Large intestine (tissue), 12 donors: Measurements from ENCODE around the gene MFSD11. TPM values are rescaled to one million over a fixed set of nuclear protein-coding genes. Genes with fewer than 3 reads are reported as not detected.
A peak's percentile ranks its signal among the peaks of the same experiment; 100 is the strongest.

Experiments used
- DNase-seq, 2 donors: peaks; one replicate each; pipeline versions ENCODE4 v3.0.0 to v3.0.0-alpha.2; 2013
- H3K27ac ChIP-seq: one replicate; pipeline ENCODE4 v1.5.1; 2013; ENCODE audit warnings: low read length
- H3K27me3 ChIP-seq: 2 replicates; pipeline ENCODE4 v1.6.1; 2013; ENCODE audit warnings: low read length; ENCODE audit not compliant: control insufficient read depth, insufficient read depth
- H3K36me3 ChIP-seq: 2 replicates; pipeline ENCODE4 v1.6.1; 2013; ENCODE audit warnings: low read length; ENCODE audit not compliant: control insufficient read depth, insufficient read depth
- H3K4me1 ChIP-seq: one replicate; pipeline ENCODE4 v1.6.1; 2013; ENCODE audit warnings: low read length; ENCODE audit not compliant: control insufficient read depth, insufficient read depth
- H3K4me3 ChIP-seq: one replicate; pipeline ENCODE4 v1.5.1; 2013; ENCODE audit warnings: low read length
- H3K9me3 ChIP-seq: one replicate; pipeline ENCODE4 v1.6.1; 2013; ENCODE audit warnings: mild to moderate bottlenecking, low read depth, low read length, moderate library complexity; ENCODE audit not compliant: control insufficient read depth
- WGBS: methylation state at CpG from one replicate; pipeline ENCODE4 v1.1.5; 2013; ENCODE audit warnings: low lambda C conversion rate; ENCODE audit not compliant: insufficient coverage; 5-methylcytosine and 5-hydroxymethylcytosine counted together
- long read RNA-seq, 11 donors: transcript quantifications; one replicate each; lab custom pipeline, GENCODE V29; 2026
- polyA plus RNA-seq: library from polyadenylated mRNA; unstranded; fragments of 120-200 nt; gene quantifications from one replicate; pipeline ENCODE4 v1.2.1, GENCODE V29; 2013

Gene MFSD11
- polyA plus RNA-seq = 28.8 TPM
- long read RNA-seq, donor 1, partial matches to known transcripts = 0 of 4 reads
- long read RNA-seq, donor 1, other reads (novel, unspliced or antisense) = 0 of 4 reads
- long read RNA-seq, donor 2 = 0 reads
- long read RNA-seq, donor 3 = 0 reads
- long read RNA-seq, donor 4 = 0 reads
- long read RNA-seq, donor 5, partial matches to known transcripts = 0 of 1 reads
- long read RNA-seq, donor 5, other reads (novel, unspliced or antisense) = 0 of 1 reads
- long read RNA-seq, donor 6, partial matches to known transcripts = 0 of 2 reads
- long read RNA-seq, donor 6, other reads (novel, unspliced or antisense) = 0 of 2 reads
- long read RNA-seq, donor 7, partial matches to known transcripts = 0 of 2 reads
- long read RNA-seq, donor 7, other reads (novel, unspliced or antisense) = 0 of 2 reads
- long read RNA-seq, donor 8, partial matches to known transcripts = 0 of 5 reads
- long read RNA-seq, donor 8, other reads (novel, unspliced or antisense) = 0 of 5 reads
- long read RNA-seq, donor 9, partial matches to known transcripts = 0 of 5 reads
- long read RNA-seq, donor 9, other reads (novel, unspliced or antisense) = 0 of 5 reads
- long read RNA-seq, donor 10, partial matches to known transcripts = 0 of 1 reads
- long read RNA-seq, donor 10, other reads (novel, unspliced or antisense) = 0 of 1 reads
- long read RNA-seq, donor 11, partial matches to known transcripts = 8 of 11 reads
- long read RNA-seq, donor 11, other reads (novel, unspliced or antisense) = 0 of 11 reads

DNA sequence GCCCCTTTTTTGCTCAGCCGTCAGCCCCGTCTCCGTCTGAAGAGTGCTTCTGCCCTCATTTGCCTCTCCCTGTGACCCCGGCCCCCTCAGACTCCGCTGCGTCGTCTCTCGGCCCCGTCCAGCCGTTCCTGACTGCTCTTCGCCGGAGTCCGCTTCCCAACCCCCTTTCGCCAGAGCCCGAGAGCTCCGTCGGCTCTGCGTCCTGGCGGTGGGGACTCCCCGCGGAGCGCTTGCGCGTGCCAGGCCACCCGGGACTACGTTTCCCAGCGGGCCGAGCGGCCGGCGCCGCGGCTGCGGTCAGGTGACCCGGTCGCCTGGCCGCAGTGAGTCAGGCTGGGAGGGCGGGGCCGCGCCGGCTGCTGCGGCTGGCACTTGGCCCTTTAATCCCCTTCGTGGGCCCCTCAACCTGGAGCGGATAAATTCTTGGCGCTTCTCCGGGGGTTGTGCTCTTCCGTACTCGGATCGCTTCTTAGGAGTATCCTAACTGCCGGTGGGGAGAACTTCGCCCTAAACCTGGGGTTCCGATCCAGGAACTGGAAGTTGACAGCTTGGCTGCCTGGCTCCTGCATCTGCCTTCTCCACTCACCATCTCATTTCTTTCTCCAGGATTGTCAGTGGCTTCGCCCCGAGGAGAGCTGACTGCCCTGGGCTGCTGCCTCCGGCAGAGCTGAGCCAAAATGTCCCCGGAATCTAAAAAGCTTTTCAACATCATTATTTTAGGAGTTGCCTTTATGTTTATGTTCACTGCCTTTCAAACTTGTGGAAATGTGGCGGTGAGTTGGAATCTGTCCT lies at the start of gene MFSD11:
TSS of gene MFSD11 (plus strand) at position 444 of the 792 bp plus-strand sequence. CDS start at position 678, 234 bp downstream.
- Histone ChIP-seq H3K4me1 (peaks cover 15% of the 10 kb centered on the region), H3K36me3 (peaks cover 37% of the 10 kb centered on the region), H3K9me3 (no peaks in the 10 kb centered on the region), H3K27me3 (no peaks in the 10 kb centered on the region), H3K27ac (peak within 1 kb of the TSS; percentile 98), H3K4me3 (peak within 1 kb of the TSS; percentile 98)
- peak; percentile 97 to 98 for DNase-seq
- WGBS = 0% methylated on average over 1 of the region's 57 CpGs

DNA sequence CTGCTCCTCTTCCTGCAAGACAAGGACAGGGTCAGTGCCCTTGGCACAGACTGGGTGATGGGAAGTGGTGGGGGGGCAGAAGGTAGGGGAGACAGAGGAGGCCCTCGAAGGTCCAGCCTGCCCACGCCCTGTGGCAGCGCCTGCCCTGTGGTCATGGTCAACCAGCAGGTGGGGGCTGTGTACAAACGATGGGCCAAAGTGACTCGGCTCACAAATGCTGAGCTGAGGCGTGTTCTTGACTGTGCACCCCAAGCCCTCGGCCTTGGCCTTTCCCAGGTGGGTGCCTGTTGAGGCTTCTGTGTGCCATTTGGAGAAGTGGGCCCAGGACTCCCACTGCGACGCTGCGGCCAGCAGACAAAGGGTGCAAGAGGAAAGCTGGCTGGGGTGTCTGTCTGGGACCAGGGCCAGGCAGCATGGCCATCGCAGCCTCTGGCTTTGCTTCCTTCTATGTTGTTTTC lies 49.7 kb upstream of the MFSD11 start:
- H3K4me1 ChIP-seq = peaks cover 24% of the 10 kb centered on the region
- no peak overlapping the region for H3K4me3 ChIP-seq
- WGBS = no CpG with 5 or more reads among the region's 11 CpGs
- DNase-seq = no peak
- peak overlapping the region; percentile 55 for H3K27ac ChIP-seq
- no peaks in the 10 kb centered on the region for H3K9me3 ChIP-seq
- peaks cover 4% of the 10 kb centered on the region for H3K36me3 ChIP-seq
- no peaks in the 10 kb centered on the region for H3K27me3 ChIP-seq

DNA sequence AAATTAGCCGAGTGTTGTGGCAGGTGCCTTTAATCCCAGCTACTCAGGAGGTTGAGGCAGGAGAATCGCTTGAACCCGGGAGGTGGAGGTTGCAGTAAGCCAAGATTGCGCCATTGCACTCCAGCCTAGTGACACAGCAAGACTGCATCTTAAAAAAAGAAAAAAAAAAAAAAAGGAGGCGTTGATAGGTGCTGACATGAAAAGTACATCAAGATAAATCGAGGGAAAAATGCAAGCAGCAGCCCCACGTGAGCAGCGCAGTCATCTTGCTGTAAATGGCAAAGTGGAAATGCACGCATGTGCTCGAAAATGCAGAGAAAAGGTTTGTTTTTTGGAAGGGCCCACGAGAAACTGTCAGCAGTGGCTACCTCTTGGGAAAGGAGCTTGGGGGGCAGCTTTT lies 48.1 kb upstream of the MFSD11 start:
- WGBS = 100% methylated on average over 2 of the region's 11 CpGs
- Histone ChIP-seq H3K27me3 (no peaks in the 10 kb centered on the region), H3K27ac (no peak overlapping the region), H3K4me1 (peaks cover 24% of the 10 kb centered on the region), H3K4me3 (no peak overlapping the region), H3K9me3 (no peaks in the 10 kb centered on the region), H3K36me3 (no peaks in the 10 kb centered on the region)
- DNase-seq = no peak

DNA sequence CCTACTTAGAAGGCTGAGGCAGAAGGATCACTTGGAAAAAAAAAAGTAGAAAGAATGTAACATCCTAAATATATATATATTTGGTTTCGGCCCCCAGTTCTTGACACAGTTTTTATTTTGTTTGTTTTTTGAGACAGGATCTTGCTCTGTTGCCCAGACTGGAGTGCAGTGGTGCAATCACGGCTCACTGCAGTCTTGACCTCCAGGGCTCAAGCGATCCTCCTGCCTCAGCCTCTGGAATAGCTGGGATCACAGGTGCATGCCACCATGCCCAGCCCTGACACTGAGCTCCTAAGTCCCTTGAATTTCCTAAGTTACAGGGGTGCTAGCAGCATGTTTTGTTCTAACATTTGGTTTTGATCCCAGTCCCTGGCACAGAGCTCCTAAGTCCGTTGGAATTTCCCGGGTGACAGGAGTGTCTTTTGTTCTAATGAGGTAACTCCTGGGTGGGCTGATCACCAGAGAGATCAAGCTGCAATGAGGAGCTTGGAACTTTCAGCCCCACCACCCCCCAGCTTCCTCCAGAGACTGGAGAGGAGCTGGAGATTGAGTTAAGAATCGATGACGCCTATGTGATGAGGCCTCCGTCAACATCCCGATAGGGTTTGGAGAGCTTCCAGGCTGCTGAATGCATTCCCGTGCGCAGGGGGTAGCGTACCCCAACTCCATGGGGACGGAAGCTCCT lies 47.2 kb upstream of the MFSD11 start:
- DNase-seq = no peak
- Histone ChIP-seq H3K4me3 (no peak overlapping the region), H3K27me3 (no peaks in the 10 kb centered on the region), H3K27ac (no peak overlapping the region), H3K9me3 (no peaks in the 10 kb centered on the region), H3K4me1 (peaks cover 24% of the 10 kb centered on the region), H3K36me3 (no peaks in the 10 kb centered on the region)
- no CpG with 5 or more reads among the region's 13 CpGs for WGBS

- H3K4me1 ChIP-seq = peaks cover 19% of the 10 kb centered on the region
- no peaks in the 10 kb centered on the region for H3K27me3 ChIP-seq
- no peak overlapping the region for H3K4me3 ChIP-seq
- no peaks in the 10 kb centered on the region for H3K9me3 ChIP-seq
- no peaks in the 10 kb centered on the region for H3K36me3 ChIP-seq
- WGBS = no CpG with 5 or more reads among the region's 14 CpGs
- DNase-seq = no peak
- no peak overlapping the region for H3K27ac ChIP-seq
Observed at GRCh38 chr17:76691379-76692191, 46.3 kb upstream of the MFSD11 start.

GRCh38 chr17:76695059-76695831 lies 42.7 kb upstream of the MFSD11 start:
- no peak for DNase-seq
- no peaks in the 10 kb centered on the region for H3K36me3 ChIP-seq
- no peaks in the 10 kb centered on the region for H3K27me3 ChIP-seq
- H3K27ac ChIP-seq = no peak overlapping the region
- no peak overlapping the region for H3K4me3 ChIP-seq
- peaks cover 16% of the 10 kb centered on the region for H3K4me1 ChIP-seq
- WGBS = 80% methylated on average over 1 of the region's 16 CpGs
- H3K9me3 ChIP-seq = no peaks in the 10 kb centered on the region

DNA sequence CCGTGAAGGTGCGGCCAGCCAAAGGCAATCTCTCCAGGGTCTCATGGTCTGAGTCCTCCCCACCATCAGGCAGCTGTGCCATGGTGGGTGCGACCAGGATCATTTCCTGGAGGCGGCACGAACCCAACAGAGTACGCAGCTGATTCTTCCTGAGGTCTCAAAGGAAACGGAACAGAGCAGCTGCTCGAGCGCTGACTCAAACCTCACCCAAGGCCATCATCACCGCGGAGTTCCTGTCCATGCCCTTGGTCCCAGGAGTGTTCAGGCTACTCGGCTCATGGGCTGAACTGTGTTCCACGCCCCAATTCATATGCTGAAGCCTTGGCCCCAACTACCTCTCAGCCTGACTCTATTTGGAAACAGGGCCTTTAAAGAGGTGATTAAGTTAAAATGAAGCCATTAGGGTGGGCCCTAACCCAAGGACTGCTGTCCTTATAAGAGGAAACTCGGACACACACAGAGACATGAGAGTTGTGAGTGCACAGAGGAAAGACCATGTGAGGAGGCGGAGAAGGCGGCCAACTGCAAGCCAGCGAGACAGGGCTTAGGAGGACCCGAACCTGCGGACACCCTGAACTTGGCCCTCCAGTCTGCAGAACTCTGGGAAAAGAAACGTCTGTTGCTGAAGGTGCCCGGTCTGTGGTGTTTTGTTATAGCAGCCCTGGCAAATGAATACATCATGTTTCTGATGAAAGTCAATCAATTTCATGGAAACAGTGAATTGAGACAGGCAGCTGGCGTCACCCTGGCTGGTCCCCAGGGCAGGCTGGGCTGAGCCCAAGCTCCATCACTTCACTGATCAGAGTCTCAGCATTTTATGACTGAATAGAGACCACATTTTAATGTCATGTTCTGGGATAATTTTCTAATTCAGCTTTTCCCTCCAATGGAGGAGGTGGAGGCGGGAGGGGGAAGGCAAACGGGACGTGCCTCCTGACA lies 40.9 kb upstream of the MFSD11 start:
- H3K4me3 ChIP-seq = no peak overlapping the region
- DNase-seq = no peak
- H3K27me3 ChIP-seq = no peaks in the 10 kb centered on the region
- H3K9me3 ChIP-seq = no peaks in the 10 kb centered on the region
- H3K27ac ChIP-seq = peak overlapping the region; percentile 62
- peaks cover 29% of the 10 kb centered on the region for H3K4me1 ChIP-seq
- no peaks in the 10 kb centered on the region for H3K36me3 ChIP-seq
- WGBS = 80% methylated on average over 1 of the region's 25 CpGs

DNA sequence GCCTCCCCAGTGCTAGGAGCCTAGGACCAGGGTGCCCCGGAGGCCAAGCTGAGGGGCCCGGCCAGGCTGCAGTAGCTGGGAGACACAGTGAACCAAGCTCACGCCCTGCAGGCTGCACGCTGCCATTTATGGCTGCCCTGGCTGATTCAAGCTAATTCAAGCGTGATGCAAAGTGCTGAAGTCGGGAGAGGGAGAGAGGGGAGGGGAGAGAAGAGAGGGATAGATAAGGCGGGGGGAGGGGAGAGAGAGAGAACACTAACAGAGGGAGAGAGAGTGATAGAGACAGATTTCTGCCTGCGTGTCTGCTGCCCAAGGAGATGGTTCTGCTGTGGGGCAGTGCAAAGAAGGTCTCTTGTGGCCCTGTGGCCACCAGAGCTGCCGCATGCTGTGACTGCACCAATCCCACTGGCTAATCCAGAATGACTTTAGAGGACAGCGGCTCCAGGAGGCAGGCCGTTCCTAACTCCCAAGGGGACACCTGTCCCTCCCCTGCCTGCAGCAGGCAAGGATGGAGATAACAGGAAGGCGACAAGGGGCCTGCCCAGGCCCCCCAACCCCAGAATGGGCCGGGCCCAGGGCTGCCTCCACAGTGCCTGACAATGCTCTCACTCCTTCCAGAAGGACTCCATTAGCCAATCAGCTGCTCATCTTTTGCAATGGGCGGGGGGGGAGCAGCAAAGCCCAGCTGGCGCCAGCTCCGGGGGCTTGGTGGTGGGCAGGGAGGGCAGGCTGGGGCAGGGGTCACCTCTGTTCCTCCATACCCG lies 40.0 kb upstream of the MFSD11 start:
- Histone ChIP-seq H3K4me3 (no peak overlapping the region), H3K4me1 (peaks cover 29% of the 10 kb centered on the region), H3K27me3 (no peaks in the 10 kb centered on the region), H3K27ac (peak overlapping the region; percentile 62), H3K9me3 (no peaks in the 10 kb centered on the region), H3K36me3 (no peaks in the 10 kb centered on the region)
- WGBS = 0% methylated on average over 1 of the region's 17 CpGs
- DNase-seq = peak; percentile 45 to 71
